GM13976 (cell line): ENCODE measurements around the gene SETD2.
"Not testable (repeated sequence)": the region's sequence is repeated elsewhere in the genome, so short reads cannot be mapped to it uniquely, and the experiment has no call there.

Experiments
- DNase-seq: peaks from one replicate; pipeline ENCODE4 v3.0.0; 2012; ENCODE audit warnings: low spot score
- in situ Hi-C: fragments of 300-500 bp; cut with MboI; formaldehyde crosslinking; loops from one replicate; pipeline ENCODE4 v1.12.0; 2022; ENCODE audit warnings: low sequenced_read_pairs, mixed read lengths, inconsistent platforms; ENCODE audit not compliant: unreplicated experiment
- TF ChIP-seq, protein P1 (sequence below): IDR thresholded peaks from 2 replicates; pipeline ENCODE4 v1.5.1; 2012; ENCODE audit warnings: borderline replicate concordance, mild to moderate bottlenecking; ENCODE audit not compliant: insufficient read depth; ENCODE audit errors: extremely low read depth, missing control alignments, control extremely low read depth

Gene SETD2

DNA sequence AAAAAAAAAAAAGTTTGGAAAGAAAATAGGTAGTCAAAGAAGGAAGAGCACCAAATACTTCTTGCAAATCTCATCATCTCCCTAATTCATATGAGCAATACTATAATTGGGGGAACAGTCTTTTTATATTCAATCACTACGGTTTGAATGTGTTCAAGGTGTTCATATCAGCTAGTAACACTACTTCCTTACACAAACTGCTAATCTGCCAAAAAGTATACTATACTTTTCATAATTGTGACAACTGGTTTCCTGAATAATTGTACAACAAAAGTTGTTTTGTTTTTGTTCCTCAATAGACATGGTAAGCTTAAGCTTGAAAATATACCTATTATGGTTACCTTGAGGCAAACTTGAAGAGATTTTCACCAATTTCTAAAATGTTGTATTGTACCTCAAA is 12.1 kb downstream of the SETD2 start:
- TF ChIP-seq, protein P1, sequence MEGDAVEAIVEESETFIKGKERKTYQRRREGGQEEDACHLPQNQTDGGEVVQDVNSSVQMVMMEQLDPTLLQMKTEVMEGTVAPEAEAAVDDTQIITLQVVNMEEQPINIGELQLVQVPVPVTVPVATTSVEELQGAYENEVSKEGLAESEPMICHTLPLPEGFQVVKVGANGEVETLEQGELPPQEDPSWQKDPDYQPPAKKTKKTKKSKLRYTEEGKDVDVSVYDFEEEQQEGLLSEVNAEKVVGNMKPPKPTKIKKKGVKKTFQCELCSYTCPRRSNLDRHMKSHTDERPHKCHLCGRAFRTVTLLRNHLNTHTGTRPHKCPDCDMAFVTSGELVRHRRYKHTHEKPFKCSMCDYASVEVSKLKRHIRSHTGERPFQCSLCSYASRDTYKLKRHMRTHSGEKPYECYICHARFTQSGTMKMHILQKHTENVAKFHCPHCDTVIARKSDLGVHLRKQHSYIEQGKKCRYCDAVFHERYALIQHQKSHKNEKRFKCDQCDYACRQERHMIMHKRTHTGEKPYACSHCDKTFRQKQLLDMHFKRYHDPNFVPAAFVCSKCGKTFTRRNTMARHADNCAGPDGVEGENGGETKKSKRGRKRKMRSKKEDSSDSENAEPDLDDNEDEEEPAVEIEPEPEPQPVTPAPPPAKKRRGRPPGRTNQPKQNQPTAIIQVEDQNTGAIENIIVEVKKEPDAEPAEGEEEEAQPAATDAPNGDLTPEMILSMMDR = no peak
- no peak for DNase-seq
- in situ Hi-C loops = no loop called here

GRCh38 chr3:47149339-47149933 is 14.5 kb downstream of the SETD2 start:
- in situ Hi-C loops = no loop called here
- TF ChIP-seq, protein P1 = no peak
- no peak for DNase-seq

- TF ChIP-seq, protein P1 = no peak
- in situ Hi-C loops = no loop called here
- DNase-seq = no peak
Observed at GRCh38 chr3:47145272-47145671, 18.6 kb downstream of the SETD2 start.

GRCh38 chr3:47143068-47143467 is 20.8 kb downstream of the SETD2 start:
- DNase-seq = no peak
- in situ Hi-C loops = no loop called here
- TF ChIP-seq, protein P1 = no peak

DNA sequence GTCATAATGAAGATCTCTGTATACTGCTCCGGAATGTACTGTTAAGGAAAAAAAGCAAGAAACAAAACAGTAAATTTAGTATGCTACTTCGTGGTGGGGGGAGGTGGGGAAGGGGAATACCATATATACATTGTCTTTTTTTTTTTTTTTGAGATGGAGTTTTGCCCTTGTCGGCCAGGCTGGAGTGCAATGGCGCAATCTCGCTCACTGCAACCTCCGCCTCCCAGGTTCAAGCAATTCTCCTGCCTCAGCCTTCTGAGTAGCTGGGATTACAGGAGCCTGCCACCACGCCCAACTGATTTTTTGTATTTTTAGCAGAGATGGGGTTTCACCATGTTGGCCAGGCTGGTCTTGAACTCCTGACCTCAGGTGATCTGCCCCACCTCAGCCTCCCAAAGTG is 21.4 kb downstream of the SETD2 start:
- DNase-seq, in situ Hi-C loops: not testable (repeated sequence)

DNA sequence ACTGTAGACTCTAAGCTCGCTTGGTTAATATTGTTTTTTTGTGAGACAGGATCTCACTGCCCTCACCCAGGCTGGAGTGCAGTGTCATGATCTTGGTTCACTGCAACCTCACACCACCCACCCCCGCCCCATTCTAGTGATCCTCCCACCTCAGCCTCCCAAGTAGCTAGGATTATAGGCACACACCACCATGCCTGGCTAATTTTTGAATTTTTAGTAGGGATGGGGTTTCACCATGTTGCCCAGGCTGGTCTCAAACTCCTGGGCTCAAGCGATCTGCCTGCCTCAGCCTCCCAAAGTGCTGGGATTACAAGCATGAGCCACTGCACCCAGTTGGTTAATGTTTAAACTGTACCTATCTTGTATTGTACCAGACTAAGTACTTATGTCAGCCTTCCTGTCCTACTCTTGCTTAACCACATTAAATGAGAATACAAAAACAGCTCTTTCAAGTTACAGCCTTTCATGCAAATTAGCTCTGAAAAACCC is 22.9 kb downstream of the SETD2 start:
- DNase-seq = peak; percentile 79
- in situ Hi-C loops = not testable (repeated sequence)

GRCh38 chr3:47140553-47140952 is 23.4 kb downstream of the SETD2 start:
- DNase-seq, in situ Hi-C loops: not testable (repeated sequence)

DNA sequence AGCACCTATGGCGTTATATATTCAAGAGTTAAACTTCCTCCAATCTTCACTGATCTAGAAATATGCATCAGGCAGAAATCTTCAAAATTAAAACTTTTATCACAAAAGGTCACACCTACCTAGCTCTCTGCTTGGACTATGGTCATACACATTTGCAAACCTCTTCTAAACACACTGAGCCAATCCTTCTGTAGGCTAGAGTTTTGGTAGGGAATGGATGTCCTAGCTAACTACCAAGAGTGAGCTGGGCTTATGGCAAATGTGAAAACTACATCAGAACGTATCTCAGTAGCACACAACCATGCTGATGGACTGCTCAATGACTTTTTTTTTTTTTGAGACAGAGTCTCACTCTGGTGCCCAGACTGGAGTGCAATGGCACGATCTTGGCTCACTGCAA is 29.6 kb downstream of the SETD2 start:
- in situ Hi-C loops = no loop called here
- DNase-seq = no peak
- TF ChIP-seq, protein P1 = no peak
